ENCODE measurements around the gene EML5. TPM values are rescaled to one million over a fixed set of nuclear protein-coding genes. Genes with fewer than 3 reads are reported as not detected.

The EML5 gene
- total RNA-seq, 2 experiments from 2014 or later = 3.8 to 3.9 TPM

DNA sequence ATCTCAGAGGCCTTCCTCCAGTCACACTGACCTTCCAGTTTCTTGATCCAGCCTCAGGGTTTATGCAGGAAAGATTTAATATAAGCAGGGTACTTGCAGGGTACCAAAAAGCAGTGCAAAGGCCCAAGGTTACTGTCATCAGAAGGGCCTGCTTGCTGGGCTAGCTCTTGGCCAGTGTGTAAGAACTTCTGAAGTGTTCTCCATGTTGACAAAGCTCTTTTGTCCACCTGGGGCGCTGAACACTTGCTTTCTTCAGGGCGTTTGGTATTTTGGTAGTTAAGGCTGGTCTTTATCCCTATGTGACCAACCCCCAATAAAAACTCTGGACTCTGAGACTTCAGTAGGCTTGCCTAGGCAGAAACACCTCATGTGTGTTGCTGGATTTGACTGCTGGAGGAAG is 160.2 kb downstream of the EML5 start:
- ChIA-PET POLR2A (no interaction called here), CTCF (interaction anchor here (1.1 kb wide), 1 partner anchor 48 kb away, joined by 3 read pairs; no protein-coding TSS in a partner anchor)

GRCh38 chr14:88631091-88631490 is 161.7 kb downstream of the EML5 start:
- CTCF ChIA-PET = no interaction called here
- POLR2A ChIA-PET = no interaction called here

DNA sequence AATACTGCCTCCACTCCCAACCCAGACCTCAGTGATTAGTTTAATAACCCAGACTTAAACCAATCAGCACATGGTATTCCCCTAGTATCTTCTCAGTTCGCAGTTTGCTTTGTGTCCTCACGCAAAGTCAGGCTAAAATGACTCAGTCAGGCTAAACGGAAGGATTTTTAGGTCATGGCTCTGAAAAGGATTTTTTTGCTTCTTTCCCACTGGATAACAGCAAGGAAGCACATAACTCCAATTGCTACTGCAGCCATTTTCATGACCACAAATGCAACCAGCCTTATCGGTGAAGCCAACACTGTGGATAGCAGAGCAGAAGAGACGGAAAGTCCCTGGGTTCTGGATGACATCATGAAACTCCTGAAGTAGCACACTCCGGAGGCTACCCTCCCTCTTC is 162.2 kb downstream of the EML5 start:
- ChIA-PET POLR2A (no interaction called here), CTCF (no interaction called here)

GRCh38 chr14:88628462-88628861 is 164.3 kb downstream of the EML5 start:
- POLR2A ChIA-PET = no interaction called here
- CTCF ChIA-PET = no interaction called here

- ChIA-PET POLR2A (no interaction called here), CTCF (no interaction called here)
Observed at GRCh38 chr14:88628033-88628432, 164.7 kb downstream of the EML5 start.

GRCh38 chr14:88625671-88626070 is 167.1 kb downstream of the EML5 start:
- CTCF ChIA-PET = no interaction called here

DNA sequence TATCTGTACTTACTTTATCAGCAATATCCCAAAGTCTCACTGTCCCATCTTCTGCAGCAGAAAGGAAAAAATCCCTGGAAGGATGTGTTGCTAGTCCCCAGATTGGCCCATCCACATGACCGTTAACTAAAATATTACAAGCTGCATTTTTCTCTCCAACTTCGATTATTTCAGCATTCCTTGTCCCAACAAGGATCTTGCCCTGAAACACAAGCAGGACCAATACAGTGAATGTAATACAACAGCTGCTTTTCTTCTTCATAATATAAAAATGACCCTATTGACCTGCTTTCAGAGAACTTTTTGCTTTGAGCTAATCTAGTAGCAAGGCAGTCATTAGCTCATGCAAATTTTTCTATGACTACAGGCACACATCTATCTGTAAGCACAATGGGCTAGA is 171.7 kb downstream of the EML5 start:
- ChIA-PET CTCF (no interaction called here), POLR2A (no interaction called here)

More at GRCh38 chr14:88625671-88626070, 167.1 kb downstream of the EML5 start:
- POLR2A ChIA-PET = no interaction called here

DNA sequence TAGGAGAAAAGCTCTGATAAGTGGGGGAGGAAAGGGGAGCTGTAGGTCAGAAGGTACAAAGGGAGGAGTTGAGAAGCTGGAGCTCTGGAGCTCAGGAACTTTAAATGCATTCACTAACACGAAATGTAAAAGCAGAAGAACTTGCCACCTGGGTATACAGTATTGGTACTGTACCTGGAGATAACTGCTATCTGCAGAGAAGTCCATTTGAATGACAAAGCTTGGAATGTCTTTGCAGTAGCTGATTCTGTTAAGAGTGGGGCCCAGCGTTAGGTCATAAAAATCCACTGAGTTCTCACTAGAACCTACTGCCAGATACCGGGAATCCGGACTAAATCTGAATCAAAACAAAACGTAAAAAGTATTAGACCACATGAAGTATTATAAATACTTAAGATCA is 174.3 kb downstream of the EML5 start:
- ChIA-PET CTCF (no interaction called here), POLR2A (no interaction called here)

GRCh38 chr14:88617479-88617878 is 175.3 kb downstream of the EML5 start:
- ChIA-PET CTCF (no interaction called here), POLR2A (no interaction called here)

DNA sequence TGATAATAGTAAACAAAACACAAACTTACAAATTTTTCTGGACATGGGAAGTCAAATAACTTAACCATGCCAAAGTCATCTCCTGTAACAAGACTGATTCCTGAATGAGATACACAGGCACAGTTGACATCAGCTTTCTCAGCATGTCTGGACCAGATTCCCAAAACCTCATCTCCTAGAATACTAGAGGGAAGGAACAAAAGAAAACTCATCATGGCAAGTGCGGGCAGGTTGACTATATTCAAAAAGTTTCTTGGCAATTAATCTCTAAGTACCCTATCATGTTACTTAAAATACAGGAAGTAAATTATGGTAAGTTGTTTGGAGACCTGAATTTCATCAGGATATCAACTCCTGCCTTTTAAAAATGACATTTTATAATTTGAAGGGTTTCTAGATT is 176.1 kb downstream of the EML5 start:
- CTCF ChIA-PET = no interaction called here
- POLR2A ChIA-PET = no interaction called here

DNA sequence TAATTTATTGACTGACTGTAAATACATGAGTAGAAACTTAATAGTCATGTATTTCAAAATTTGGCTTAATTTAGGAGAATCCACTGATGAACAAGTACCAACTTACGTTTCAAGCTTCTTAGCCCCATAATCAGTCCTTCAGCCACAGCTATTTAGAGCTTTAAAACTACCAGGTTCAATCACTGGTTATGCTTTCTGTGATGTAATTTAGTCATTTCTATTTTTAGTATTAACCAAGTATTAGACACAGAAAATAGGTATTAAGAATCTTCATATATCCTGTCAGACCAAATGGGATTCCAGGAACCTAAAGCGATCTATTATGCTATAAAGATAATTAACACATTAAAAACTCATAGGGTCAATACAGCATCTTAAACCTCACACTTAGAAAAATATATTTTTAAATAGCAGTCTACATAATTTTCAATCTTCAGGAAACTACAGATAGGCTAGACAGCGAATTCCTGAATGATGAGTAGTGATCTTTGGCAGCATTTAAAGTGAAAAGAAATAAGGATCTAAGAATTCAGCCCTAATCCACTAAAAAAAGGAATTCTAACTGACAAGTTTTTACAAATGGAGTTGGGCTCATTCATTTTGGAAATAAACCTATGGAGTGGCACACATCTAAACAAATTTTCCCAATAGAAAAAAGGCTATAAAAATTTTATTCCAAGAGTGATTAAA is 178.4 kb downstream of the EML5 start:
- POLR2A ChIA-PET = no interaction called here
- CTCF ChIA-PET = no interaction called here

- POLR2A ChIA-PET = no interaction called here
- CTCF ChIA-PET = no interaction called here
Observed at GRCh38 chr14:88613552-88614010, 179.2 kb downstream of the EML5 start.

DNA sequence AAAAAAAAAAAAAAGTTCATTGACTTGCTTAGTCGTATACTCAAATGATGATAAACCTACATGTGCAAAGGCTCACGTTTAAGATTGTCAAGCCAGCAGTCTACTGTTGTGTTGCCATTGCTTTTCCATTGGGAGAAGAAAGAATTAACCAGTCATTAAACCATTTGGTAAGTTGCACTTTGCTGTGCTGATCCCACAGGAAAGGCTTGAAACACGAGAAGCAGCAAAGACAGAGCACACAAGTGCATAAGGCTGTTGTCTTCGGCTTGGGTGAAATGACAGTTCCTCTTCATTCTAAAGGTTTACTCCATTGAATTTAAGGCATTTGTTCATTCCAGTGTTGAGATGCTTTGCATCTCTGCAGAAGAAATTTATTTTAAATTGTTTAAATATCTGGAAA is 179.8 kb downstream of the EML5 start:
- ChIA-PET CTCF (no interaction called here), POLR2A (no interaction called here)

- ChIA-PET POLR2A (no interaction called here), CTCF (no interaction called here)
Observed at GRCh38 chr14:88611878-88612277, 180.9 kb downstream of the EML5 start.

DNA sequence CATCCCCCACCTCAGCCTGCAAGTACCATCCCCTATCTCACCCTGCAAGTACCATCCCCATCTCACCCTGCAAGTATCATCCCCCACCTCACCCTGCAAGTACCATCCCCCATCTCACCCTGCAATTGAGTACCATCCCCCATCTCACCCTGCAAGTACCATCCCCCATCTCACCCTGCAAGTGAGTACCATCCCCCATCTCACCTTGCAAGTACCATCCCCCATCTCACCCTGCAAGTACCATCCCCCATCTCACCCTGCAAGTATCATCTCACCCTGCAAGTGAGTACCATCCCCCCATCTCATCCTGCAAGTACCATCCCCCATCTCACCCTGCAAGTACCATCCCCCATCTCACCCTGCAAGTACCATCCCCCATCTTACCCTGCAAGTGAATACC is 184.9 kb downstream of the EML5 start:
- CTCF ChIA-PET = no interaction called here
- POLR2A ChIA-PET = no interaction called here

DNA sequence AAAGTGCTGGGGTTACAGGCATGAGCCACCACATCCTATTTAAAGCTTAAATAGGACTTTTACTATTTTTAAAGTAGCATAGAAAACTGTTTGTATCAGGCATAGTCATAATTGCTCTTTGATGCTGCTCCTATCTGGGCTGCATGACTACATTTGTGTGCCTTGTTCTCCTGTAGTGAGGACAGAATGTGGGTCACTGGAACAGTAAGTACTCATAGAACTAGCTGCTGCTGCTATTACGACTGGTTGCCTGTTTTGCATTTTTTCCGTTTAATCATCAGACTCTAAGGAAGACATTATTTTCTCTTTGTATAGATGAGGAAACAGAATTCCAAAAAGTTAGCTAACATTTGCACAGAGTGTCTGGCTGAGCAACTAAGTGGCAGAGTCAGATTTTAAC is 187.2 kb downstream of the EML5 start:
- POLR2A ChIA-PET = no interaction called here
- CTCF ChIA-PET = no interaction called here

GRCh38 chr14:88604212-88604611 is 188.5 kb downstream of the EML5 start:
- CTCF ChIA-PET = no interaction called here
- POLR2A ChIA-PET = no interaction called here

GRCh38 chr14:88599761-88600439 is 192.9 kb downstream of the EML5 start:
- ChIA-PET CTCF (no interaction called here), POLR2A (no interaction called here)

GRCh38 chr14:88599326-88599725 is 193.4 kb downstream of the EML5 start:
- POLR2A ChIA-PET = no interaction called here
- CTCF ChIA-PET = no interaction called here

- ChIA-PET CTCF (no interaction called here), POLR2A (no interaction called here)
Observed at GRCh38 chr14:88598097-88598675, 194.6 kb downstream of the EML5 start.

DNA sequence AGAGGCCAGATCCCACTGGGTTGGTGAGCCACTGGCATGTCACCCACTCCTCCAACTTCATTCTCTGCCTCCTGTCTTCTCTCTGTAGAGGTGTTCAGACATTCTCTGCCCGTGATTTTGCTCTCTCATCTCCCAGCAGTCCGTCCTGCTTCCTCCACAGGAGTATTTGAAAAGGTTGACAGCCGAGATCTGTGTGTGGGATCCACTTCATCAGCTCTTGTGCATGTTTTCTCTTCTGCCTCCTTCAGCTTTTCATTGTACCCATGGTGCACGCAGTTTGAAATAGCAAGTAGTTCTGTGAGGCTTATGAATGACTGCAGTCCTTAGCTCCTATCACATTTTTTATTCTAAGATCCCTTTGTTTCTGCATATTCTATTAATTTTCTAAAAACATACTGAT is 195.2 kb downstream of the EML5 start:
- CTCF ChIA-PET = no interaction called here

DNA sequence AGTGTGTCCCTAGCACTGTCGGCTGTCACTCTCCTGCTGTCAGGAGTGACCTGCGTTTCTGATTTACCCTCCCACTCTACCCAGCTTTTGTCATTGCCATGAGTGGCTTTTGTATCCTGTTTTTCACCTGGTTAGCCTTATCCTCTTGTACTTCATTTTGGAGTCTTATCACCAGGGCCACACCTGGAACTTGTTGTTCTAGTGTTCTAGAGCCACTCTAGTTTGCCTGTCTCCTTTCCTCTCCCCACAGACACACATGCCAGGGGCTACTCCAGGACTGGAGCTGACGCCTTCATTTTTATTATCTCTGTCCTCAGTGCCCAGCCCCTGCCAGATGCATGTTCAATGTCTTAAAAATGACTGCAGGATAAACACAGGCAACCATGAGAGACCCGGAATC is 195.7 kb downstream of the EML5 start:
- CTCF ChIA-PET = no interaction called here
- POLR2A ChIA-PET = no interaction called here

More for the DNA sequence above, 195.2 kb downstream of the EML5 start:
- POLR2A ChIA-PET = no interaction called here
